Measurements from ENCODE around the gene PARVB.

The PARVB gene

DNA sequence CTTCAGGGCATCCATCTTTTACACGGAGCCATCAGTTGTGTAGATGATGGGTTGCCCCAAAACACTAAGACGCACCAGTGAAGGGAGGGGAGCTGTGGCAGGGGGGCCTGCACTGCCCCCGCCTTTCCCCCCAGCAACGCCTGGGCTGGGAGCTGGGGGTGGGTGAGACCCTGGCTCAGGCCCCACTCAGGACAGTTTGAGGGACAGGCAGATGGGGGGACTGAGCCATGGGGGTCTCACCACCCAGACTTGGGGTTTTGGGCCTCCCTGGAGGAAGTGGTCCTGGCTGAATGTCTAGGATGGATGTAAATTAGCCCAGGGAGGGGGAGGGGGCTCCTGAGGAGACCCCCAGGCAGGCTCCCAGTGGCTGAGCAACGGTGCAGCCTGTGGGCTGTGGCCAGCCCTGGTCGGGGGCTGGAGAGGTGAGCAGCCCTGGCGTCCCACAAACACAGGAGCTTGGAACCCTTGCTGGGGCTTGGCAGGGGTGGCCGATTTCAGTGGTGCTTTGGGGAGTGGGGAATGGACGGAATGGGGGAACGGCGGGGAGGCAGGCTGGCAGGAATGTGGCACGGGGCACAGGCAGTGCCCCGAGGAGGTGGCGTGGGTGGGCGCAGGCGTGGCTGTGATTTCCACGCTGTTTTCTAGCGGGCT is 6.1 kb downstream of the PARVB start:
- Mint-ChIP-seq H3K27ac (no peak overlapping the region), H3K36me3 (ENCODE audit: low read depth) (peaks cover 9% of the 10 kb centered on the region), H3K27me3 (peaks cover 5% of the 10 kb centered on the region), H3K4me3 (no peak overlapping the region), H3K4me1 (ENCODE audit: low read depth) (peaks cover 50% of the 10 kb centered on the region), H3K9me3 (no peaks in the 10 kb centered on the region)

DNA sequence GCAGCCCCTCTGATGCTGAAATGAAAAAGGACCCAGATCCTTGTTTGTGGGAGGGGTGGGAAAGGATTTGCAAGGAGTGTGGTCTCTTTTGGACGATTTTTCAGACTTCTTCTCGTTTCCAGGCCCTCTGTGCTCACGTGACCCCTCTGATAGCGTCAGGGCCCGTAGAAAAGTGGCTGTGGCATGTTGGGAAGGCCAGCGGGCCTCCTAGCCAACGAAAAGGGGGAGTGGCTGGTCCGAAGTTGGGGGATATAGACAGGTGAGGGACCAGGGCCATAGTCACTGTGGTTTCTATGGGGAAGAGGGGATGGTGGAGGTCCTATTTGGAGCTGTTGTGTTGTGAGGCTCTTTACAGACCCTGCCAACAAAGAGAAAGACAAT is 6.6 kb downstream of the PARVB start:
- Mint-ChIP-seq H3K4me3 (no peak overlapping the region), H3K36me3 (ENCODE audit: low read depth) (peaks cover 9% of the 10 kb centered on the region), H3K9me3 (no peaks in the 10 kb centered on the region), H3K4me1 (ENCODE audit: low read depth) (peaks cover 45% of the 10 kb centered on the region), H3K27me3 (peaks cover 2% of the 10 kb centered on the region), H3K27ac (no peak overlapping the region)

DNA sequence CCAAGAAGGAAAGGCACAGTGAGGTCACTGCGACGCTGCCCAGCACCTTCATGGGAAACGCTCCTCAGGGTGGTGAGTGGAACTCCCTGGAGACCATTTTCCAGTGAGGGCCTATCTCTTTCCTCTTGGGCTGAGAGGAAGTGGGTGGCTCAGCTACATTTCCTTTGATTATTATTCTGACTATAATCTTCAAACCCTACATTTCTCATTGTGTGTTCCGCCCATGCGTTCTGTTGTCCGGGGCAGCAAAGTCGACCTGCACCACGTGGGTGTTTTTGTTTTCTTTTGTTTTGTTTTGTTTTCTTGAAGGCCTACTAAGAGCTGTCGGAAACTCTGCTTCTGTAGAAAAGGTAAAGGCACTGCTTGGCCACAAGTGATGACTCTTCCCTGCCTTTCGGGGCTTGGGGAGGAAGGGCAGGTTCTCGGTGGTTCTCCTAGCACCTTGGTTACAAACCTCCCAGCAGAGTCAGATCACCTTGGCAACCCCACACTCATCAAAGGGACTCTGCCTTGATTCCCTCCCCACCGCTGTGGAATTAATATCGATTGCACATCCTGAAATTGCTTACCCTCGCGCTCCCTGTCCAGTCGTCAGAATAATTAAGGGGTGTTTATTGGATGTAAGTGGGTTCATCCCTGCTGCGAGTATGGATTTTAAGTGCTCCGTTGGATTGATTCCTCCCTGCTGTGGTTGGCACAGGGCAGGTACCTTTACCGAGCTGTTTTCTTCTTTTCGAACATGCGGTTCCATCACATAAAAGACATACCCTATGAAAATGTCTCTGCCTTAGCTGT is 7.3 kb downstream of the PARVB start:
- Mint-ChIP-seq H3K4me1 (ENCODE audit: low read depth) (peaks cover 38% of the 10 kb centered on the region), H3K27me3 (no peaks in the 10 kb centered on the region), H3K4me3 (no peak overlapping the region), H3K9me3 (no peaks in the 10 kb centered on the region), H3K36me3 (ENCODE audit: low read depth) (peaks cover 9% of the 10 kb centered on the region), H3K27ac (peak overlapping the region; percentile 63)

- no peaks in the 10 kb centered on the region for H3K27me3 Mint-ChIP-seq
- peaks cover 29% of the 10 kb centered on the region for H3K4me1 Mint-ChIP-seq (ENCODE audit: low read depth)
- peaks cover 9% of the 10 kb centered on the region for H3K36me3 Mint-ChIP-seq (ENCODE audit: low read depth)
- H3K4me3 Mint-ChIP-seq = no peak overlapping the region
- H3K9me3 Mint-ChIP-seq = no peaks in the 10 kb centered on the region
- no peak overlapping the region for H3K27ac Mint-ChIP-seq
These were observed 8.1 kb downstream of the PARVB start for GRCh38 chr22:44032126-44032730.

GRCh38 chr22:44033287-44033686 is 9.2 kb downstream of the PARVB start:
- no peaks in the 10 kb centered on the region for H3K9me3 Mint-ChIP-seq
- H3K4me3 Mint-ChIP-seq = no peak overlapping the region
- H3K27ac Mint-ChIP-seq = no peak overlapping the region
- H3K27me3 Mint-ChIP-seq = no peaks in the 10 kb centered on the region
- H3K4me1 Mint-ChIP-seq (ENCODE audit: low read depth) = peaks cover 27% of the 10 kb centered on the region
- peaks cover 12% of the 10 kb centered on the region for H3K36me3 Mint-ChIP-seq (ENCODE audit: low read depth)

GRCh38 chr22:44033694-44034093 is 9.6 kb downstream of the PARVB start:
- Mint-ChIP-seq H3K27ac (no peak overlapping the region), H3K9me3 (no peaks in the 10 kb centered on the region), H3K36me3 (ENCODE audit: low read depth) (peaks cover 12% of the 10 kb centered on the region), H3K4me1 (ENCODE audit: low read depth) (peaks cover 23% of the 10 kb centered on the region), H3K4me3 (no peak overlapping the region), H3K27me3 (peaks cover under 1% of the 10 kb centered on the region)

GRCh38 chr22:44037519-44038375 is 13.6 kb downstream of the PARVB start:
- Mint-ChIP-seq H3K36me3 (ENCODE audit: low read depth) (peaks cover 3% of the 10 kb centered on the region), H3K27me3 (peaks cover 3% of the 10 kb centered on the region), H3K4me1 (ENCODE audit: low read depth) (peaks cover 11% of the 10 kb centered on the region), H3K9me3 (no peaks in the 10 kb centered on the region), H3K4me3 (no peak overlapping the region), H3K27ac (no peak overlapping the region)

GRCh38 chr22:44039566-44040171 is 15.6 kb downstream of the PARVB start:
- peaks cover 19% of the 10 kb centered on the region for H3K4me1 Mint-ChIP-seq (ENCODE audit: low read depth)
- no peak overlapping the region for H3K27ac Mint-ChIP-seq
- no peak overlapping the region for H3K4me3 Mint-ChIP-seq
- peaks cover 3% of the 10 kb centered on the region for H3K27me3 Mint-ChIP-seq
- H3K9me3 Mint-ChIP-seq = no peaks in the 10 kb centered on the region
- peaks cover 3% of the 10 kb centered on the region for H3K36me3 Mint-ChIP-seq (ENCODE audit: low read depth)

DNA sequence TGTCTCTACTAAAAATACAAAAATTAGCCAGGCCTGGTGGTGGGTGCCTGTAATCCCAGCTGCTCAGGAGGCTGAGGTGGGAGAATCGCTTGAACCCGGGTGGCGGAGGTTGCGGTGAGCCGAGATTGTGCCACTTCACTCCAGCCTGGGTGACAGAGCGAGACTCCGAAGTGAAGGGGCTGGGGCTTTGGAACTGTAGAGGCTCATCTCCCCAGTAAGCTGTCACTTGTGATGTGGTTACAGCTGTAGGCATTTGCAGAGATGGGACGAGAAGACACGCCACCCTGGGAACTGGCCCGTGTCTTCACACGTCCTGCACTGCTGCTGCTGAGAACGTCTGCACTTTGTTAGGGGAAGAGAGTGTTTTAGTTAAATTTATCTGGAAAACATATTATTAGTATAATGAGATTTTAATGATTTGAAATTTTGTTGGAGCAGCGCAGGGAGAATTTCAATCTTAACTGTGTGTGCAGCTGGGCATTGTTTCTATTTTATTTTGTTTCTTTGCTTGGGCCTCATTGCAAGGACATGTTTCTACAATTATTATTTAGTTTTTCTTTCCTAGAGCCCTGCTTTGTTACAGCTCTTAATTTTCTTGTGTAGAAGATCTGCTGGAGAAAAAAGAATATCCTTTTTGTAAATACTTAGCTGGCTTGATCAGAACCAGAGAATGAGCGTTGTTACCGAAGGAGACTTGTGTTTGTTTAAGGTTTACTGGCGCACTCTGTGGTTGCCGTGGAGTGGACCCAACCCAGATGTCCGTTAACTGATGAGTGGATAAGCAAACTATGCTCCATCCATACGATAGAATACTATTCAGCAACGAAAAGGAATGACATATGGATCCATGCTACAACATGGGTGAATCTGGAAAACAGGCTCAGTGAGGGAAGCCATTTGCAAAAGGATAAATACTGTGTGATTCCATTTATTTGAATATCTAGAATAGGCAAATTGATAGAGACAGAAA is 18.4 kb downstream of the PARVB start:
- no peaks in the 10 kb centered on the region for H3K9me3 Mint-ChIP-seq
- H3K27ac Mint-ChIP-seq = no peak overlapping the region

DNA sequence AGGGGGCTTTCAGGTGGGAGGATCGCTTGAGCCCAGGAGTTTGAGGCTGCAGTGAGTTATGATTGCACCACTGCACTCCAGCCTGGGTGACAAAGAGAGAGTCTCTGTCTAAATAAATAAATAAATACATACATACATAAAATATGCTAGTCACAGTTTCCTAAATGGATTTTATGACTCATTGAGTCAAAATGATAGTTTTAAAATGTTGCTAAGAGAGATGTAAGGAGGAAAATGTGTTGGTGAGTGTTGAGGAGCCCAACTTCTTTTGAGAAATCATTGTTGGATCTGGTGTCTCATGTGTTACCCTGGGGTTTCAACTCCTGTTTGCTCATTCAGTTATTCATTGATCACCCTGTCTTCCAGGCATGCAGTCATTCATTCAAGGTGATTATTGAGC is 21.0 kb downstream of the PARVB start:
- Mint-ChIP-seq H3K36me3 (ENCODE audit: low read depth) (no peaks in the 10 kb centered on the region), H3K4me3 (no peak overlapping the region), H3K27me3 (no peaks in the 10 kb centered on the region), H3K4me1 (ENCODE audit: low read depth) (peaks cover 38% of the 10 kb centered on the region), H3K9me3 (no peaks in the 10 kb centered on the region), H3K27ac (peak overlapping the region; percentile 52)

More for the DNA sequence above, 18.4 kb downstream of the PARVB start:
- H3K4me1 Mint-ChIP-seq (ENCODE audit: low read depth) = peaks cover 36% of the 10 kb centered on the region
- peaks cover 3% of the 10 kb centered on the region for H3K36me3 Mint-ChIP-seq (ENCODE audit: low read depth)
- H3K4me3 Mint-ChIP-seq = no peak overlapping the region
- H3K27me3 Mint-ChIP-seq = peaks cover 3% of the 10 kb centered on the region

- Mint-ChIP-seq H3K4me1 (ENCODE audit: low read depth) (peaks cover 38% of the 10 kb centered on the region), H3K27ac (no peak overlapping the region), H3K36me3 (ENCODE audit: low read depth) (peaks cover 4% of the 10 kb centered on the region), H3K9me3 (no peaks in the 10 kb centered on the region), H3K4me3 (no peak overlapping the region), H3K27me3 (no peaks in the 10 kb centered on the region)
These were observed 22.5 kb downstream of the PARVB start for GRCh38 chr22:44046485-44047141.

DNA sequence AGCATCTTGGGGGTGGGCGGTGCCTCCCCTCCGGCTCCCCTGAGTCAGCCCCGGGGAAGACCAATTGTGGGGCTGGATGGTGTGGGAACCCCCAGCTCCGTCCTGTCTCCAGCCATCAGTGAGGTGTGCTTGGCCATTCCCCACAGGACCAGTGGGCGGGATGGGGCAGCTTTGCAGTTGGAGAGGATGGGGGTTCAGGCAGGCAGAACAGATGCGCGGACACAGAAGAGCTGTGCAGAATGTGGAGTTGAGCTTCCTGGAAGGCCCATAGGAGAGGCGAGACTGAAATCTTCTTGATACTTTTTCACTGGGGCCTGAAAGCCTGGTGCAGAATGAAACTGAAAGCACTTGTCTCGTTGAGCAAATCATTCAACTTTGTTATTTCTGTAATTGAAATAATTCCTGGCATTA is 23.8 kb downstream of the PARVB start:
- peak overlapping the region; percentile 48 for H3K4me3 Mint-ChIP-seq
- no peaks in the 10 kb centered on the region for H3K27me3 Mint-ChIP-seq
- peaks cover 31% of the 10 kb centered on the region for H3K4me1 Mint-ChIP-seq (ENCODE audit: low read depth)
- peaks cover 5% of the 10 kb centered on the region for H3K36me3 Mint-ChIP-seq (ENCODE audit: low read depth)
- no peaks in the 10 kb centered on the region for H3K9me3 Mint-ChIP-seq
- H3K27ac Mint-ChIP-seq = peak overlapping the region; percentile 28

Data from stimulated activated naive CD8-positive, alpha-beta T cell treated with anti-CD3 and anti-CD28 coated beads, Interleukin-15, Interleukin-2, amounts not matched to agents 100 ng/mL and 50 ng/mL, for 24 hours (primary cell).